OCI-LY7 (cell line): ENCODE data around the gene SMC5.

Experiments used
- CTCF ChIP-seq: fragments of 200-600 bp; sonication (generic); conservative IDR thresholded peaks from 2 replicates; pipeline ENCODE4 v1.5.1; 2014; ENCODE audit warnings: mild to moderate bottlenecking, antibody characterized with exemption, low read length, moderate library complexity, mixed read lengths
- EZH2phosphoT487 ChIP-seq: fragments of 200-600 bp; sonication (generic); IDR thresholded peaks from 2 replicates; pipeline ENCODE4 v1.6.1; 2018; ENCODE audit warnings: low read depth, borderline replicate concordance, mild to moderate bottlenecking, mixed run types, antibody characterized with exemption, low read length, moderate library complexity, mixed read lengths

DNA sequence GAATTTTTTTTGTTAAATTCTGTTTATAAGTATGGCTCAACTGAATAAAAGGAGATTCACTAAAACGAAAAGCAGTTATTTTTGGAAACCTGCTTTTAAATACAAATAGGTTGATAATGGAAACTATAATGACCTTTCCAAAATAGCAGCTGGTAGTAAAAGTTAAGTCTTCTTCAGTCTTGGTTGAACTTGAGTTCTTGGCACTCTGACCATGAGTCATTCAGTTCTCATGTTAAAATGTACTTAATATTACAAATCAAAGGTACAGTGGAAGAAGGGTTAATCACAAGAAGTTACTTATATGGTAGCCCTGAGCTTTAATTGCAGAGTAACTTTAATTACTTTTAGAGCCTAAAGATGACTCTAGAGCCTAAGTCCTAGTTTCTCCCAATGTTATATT lies 93.6 kb downstream of the SMC5 start:
- TF ChIP-seq EZH2phosphoT487: no peak
- no peak for TF ChIP-seq CTCF
